ENCODE results near the gene TMEM175. TPM values are rescaled to one million over a fixed set of nuclear protein-coding genes. Genes with fewer than 3 reads are reported as not detected.
A peak's percentile ranks its signal among the peaks of the same experiment; 100 is the strongest.
"Not testable (repeated sequence)": the region's sequence is repeated elsewhere in the genome, so short reads cannot be mapped to it uniquely, and the experiment has no call there.

The TMEM175 gene
- total RNA-seq, 1 experiment from 2014 or later: 10.0 TPM

DNA sequence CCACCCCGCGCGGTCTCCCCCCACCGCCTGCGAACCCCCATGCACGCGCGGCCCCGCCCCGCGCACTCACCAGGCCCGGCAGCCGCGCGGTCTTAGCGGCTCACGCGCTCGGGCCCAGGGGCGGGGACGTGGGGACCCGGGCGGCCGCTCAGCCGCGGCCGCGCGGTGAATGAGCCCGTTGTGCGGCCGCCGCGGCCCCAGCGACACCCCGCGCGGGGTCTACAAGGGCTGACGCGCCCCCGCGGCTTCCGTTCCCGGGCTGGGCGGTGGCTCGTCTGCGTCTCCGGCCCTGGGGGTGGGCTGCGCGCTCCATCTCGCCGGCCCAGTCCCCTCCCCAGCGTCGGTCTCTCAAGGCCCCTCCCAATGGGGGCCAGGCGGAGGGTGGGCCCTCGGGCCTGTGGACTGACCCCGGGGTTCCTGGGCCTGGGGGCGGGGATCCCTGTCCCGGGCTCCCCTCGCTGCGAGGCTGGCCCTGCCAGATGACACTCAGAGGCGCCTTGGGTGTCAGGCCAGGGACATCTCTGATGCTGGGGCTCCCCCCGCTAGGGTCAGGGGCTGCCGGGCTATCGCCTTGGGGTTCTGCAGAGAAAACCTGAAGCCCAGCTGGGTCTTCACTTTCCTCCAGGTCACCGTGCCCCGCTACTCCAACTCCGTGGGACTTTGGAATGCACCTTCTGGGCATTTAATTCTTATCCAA is 65.3 kb downstream of the TMEM175 start:
- Histone ChIP-seq H3K9me3 (ENCODE audit: low read depth, low read length, poor library complexity, severe bottlenecking) (no peaks in the 10 kb centered on the region), H3K27ac (ENCODE audit: low read depth, low read length, poor library complexity, severe bottlenecking) (no peak overlapping the region), H3K36me3 (ENCODE audit: insufficient read depth, low read length, poor library complexity, severe bottlenecking) (no peaks in the 10 kb centered on the region), H3K4me1 (ENCODE audit: insufficient read depth, low read length, poor library complexity, severe bottlenecking) (peaks cover 13% of the 10 kb centered on the region), H3K27me3 (replicated peaks; ENCODE audit: insufficient read depth, low read depth, low read length, poor library complexity) (peaks cover 61% of the 10 kb centered on the region), H3K4me3 (ENCODE audit: low read depth, low read length, poor library complexity, severe bottlenecking) (peak overlapping the region; percentile 32)
- ChIA-PET CTCF (no interaction called here), POLR2A (ENCODE audit: low non-redundant PET) (no interaction called here)
- no peak for TF ChIP-seq EZH2 (IDR thresholded peaks at IDR 0.05; ENCODE audit: borderline replicate concordance, low read depth, low read length, poor library complexity, severe bottlenecking)
- TF ChIP-seq, protein P1, sequence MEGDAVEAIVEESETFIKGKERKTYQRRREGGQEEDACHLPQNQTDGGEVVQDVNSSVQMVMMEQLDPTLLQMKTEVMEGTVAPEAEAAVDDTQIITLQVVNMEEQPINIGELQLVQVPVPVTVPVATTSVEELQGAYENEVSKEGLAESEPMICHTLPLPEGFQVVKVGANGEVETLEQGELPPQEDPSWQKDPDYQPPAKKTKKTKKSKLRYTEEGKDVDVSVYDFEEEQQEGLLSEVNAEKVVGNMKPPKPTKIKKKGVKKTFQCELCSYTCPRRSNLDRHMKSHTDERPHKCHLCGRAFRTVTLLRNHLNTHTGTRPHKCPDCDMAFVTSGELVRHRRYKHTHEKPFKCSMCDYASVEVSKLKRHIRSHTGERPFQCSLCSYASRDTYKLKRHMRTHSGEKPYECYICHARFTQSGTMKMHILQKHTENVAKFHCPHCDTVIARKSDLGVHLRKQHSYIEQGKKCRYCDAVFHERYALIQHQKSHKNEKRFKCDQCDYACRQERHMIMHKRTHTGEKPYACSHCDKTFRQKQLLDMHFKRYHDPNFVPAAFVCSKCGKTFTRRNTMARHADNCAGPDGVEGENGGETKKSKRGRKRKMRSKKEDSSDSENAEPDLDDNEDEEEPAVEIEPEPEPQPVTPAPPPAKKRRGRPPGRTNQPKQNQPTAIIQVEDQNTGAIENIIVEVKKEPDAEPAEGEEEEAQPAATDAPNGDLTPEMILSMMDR (conservative IDR thresholded peaks at IDR 0.05; ENCODE audit: low read depth, low read length): no peak
- intact Hi-C loops (cut with micrococcal nuclease; ENCODE audit: unreplicated experiment): no loop called here
- no TSS peak for BruUV-seq (replicated peaks)
- DNase-seq (ENCODE audit: low spot score): no peak

DNA sequence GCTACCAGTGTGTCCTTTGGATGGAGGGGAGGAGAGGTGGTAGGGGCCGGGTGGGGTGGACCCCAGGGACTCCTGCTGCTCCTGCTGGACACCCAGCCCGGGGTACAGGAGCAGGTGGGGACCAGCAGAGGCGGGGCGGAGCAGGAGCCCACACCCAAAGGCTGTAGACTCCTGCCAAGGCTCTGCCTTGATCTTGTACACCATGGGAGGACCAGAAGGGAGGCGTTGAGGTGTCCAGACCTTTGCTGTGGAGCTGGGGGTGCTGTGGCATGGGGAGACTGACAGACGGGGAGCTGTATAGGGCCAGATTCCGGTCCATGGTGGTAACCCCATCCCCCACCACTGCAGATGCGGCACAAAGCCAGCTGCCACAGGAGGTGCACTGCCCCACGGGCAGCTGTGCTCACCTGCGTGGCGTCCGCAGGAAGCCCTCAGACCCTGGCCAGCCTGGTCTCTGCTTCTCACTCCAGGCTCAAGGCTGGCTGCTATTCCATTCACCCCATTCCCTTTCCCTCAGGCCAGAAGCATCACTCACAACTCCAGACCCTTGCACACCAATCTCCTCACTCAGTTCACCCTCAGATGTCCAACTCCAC is 65.9 kb downstream of the TMEM175 start:
- TF ChIP-seq EZH2 (IDR thresholded peaks at IDR 0.05; ENCODE audit: borderline replicate concordance, low read depth, low read length, poor library complexity, severe bottlenecking): no peak
- TF ChIP-seq, protein P1 (conservative IDR thresholded peaks at IDR 0.05; ENCODE audit: low read depth, low read length): no peak
- Histone ChIP-seq H3K4me3 (ENCODE audit: low read depth, low read length, poor library complexity, severe bottlenecking) (no peak overlapping the region), H3K4me1 (ENCODE audit: insufficient read depth, low read length, poor library complexity, severe bottlenecking) (peaks cover 13% of the 10 kb centered on the region), H3K27ac (ENCODE audit: low read depth, low read length, poor library complexity, severe bottlenecking) (no peak overlapping the region), H3K9me3 (ENCODE audit: low read depth, low read length, poor library complexity, severe bottlenecking) (no peaks in the 10 kb centered on the region), H3K36me3 (ENCODE audit: insufficient read depth, low read length, poor library complexity, severe bottlenecking) (no peaks in the 10 kb centered on the region), H3K27me3 (replicated peaks; ENCODE audit: insufficient read depth, low read depth, low read length, poor library complexity) (peaks cover 67% of the 10 kb centered on the region)
- BruUV-seq (replicated peaks): no TSS peak
- DNase-seq (ENCODE audit: low spot score): no peak
- CTCF ChIA-PET: interaction anchor here (0.8 kb wide), 1 partner anchor 358 kb away, joined by 3 read pairs; no protein-coding TSS in a partner anchor
- intact Hi-C loops (cut with micrococcal nuclease; ENCODE audit: unreplicated experiment): no loop called here
- POLR2A ChIA-PET (ENCODE audit: low non-redundant PET): no interaction called here

- Histone ChIP-seq H3K27me3 (replicated peaks; ENCODE audit: insufficient read depth, low read depth, low read length, poor library complexity) (peaks cover 79% of the 10 kb centered on the region), H3K4me1 (ENCODE audit: insufficient read depth, low read length, poor library complexity, severe bottlenecking) (peaks cover 13% of the 10 kb centered on the region)
- BruUV-seq (replicated peaks); POLR2A ChIA-PET (ENCODE audit: low non-redundant PET); H3K4me3 ChIP-seq (ENCODE audit: low read depth, low read length, poor library complexity, severe bottlenecking); H3K36me3 ChIP-seq (ENCODE audit: insufficient read depth, low read length, poor library complexity, severe bottlenecking); H3K27ac ChIP-seq (ENCODE audit: low read depth, low read length, poor library complexity, severe bottlenecking); intact Hi-C loops (cut with micrococcal nuclease; ENCODE audit: unreplicated experiment); H3K9me3 ChIP-seq (ENCODE audit: low read depth, low read length, poor library complexity, severe bottlenecking): not testable (repeated sequence)
- DNase-seq (ENCODE audit: low spot score): peak; percentile 42
- CTCF ChIA-PET: interaction anchor here (0.8 kb wide), 1 partner anchor 357 kb away, joined by 3 read pairs; no protein-coding TSS in a partner anchor
Observed at GRCh38 chr4:999240-999863, 67.1 kb downstream of the TMEM175 start.
